AG09309 (cell line): Measurements from ENCODE around the gene SLIT3.
"Not testable (repeated sequence)": the region's sequence is repeated elsewhere in the genome, so short reads cannot be mapped to it uniquely, and the experiment has no call there.

ENCODE experiments used
- DNase-seq: peaks from one replicate; pipeline ENCODE4 v3.0.0-alpha.2; 2010; ENCODE audit warnings: low read depth
- H3K4me3 ChIP-seq: 2 replicates; pipeline ENCODE4 v1.5.1; 2011; ENCODE audit warnings: mild to moderate bottlenecking, low read depth, low read length, moderate library complexity; ENCODE audit not compliant: control insufficient read depth
- CTCF ChIP-seq: IDR thresholded peaks from 2 replicates; pipeline ENCODE4 v1.5.1; 2011; ENCODE audit warnings: mild to moderate bottlenecking, low read depth, low read length, inconsistent platforms; ENCODE audit not compliant: insufficient read depth, control insufficient read depth; ENCODE audit errors: missing control alignments

The SLIT3 gene

GRCh38 chr5:168750926-168751325, 550.0 kb downstream of the SLIT3 start:
- TF ChIP-seq CTCF = no peak
- no peak overlapping the region for H3K4me3 ChIP-seq
- DNase-seq = no peak

GRCh38 chr5:168749391-168750100, 551.4 kb downstream of the SLIT3 start:
- TF ChIP-seq CTCF = no peak
- no peak for DNase-seq
- H3K4me3 ChIP-seq = no peak overlapping the region

- no peak overlapping the region for H3K4me3 ChIP-seq
- peak; percentile 62 for TF ChIP-seq CTCF
- DNase-seq = no peak
These were observed 552.8 kb downstream of the SLIT3 start for GRCh38 chr5:168747987-168748777.

GRCh38 chr5:168746893-168747640, 553.9 kb downstream of the SLIT3 start:
- DNase-seq = no peak
- TF ChIP-seq CTCF = no peak
- no peak overlapping the region for H3K4me3 ChIP-seq

- not testable (repeated sequence) for H3K4me3 ChIP-seq, DNase-seq
These were observed 554.6 kb downstream of the SLIT3 start for GRCh38 chr5:168746126-168746892.

GRCh38 chr5:168743617-168744016, 557.3 kb downstream of the SLIT3 start:
- no peak for TF ChIP-seq CTCF
- no peak for DNase-seq
- H3K4me3 ChIP-seq = no peak overlapping the region

GRCh38 chr5:168742311-168742710, 558.6 kb downstream of the SLIT3 start:
- not testable (repeated sequence) for H3K4me3 ChIP-seq, DNase-seq
